HG03064 (cell line): ENCODE results near the gene EDDM3A.
"Not testable (repeated sequence)": the region's sequence is repeated elsewhere in the genome, so short reads cannot be mapped to it uniquely, and the experiment has no call there.

Experiments
- ATAC-seq: cut with Tn5 transposase; IDR thresholded peaks from one replicate; pipeline ENCODE4 v1.9.1; 2021; ENCODE audit warnings: low read depth; ENCODE audit not compliant: unreplicated experiment

Gene EDDM3A

DNA sequence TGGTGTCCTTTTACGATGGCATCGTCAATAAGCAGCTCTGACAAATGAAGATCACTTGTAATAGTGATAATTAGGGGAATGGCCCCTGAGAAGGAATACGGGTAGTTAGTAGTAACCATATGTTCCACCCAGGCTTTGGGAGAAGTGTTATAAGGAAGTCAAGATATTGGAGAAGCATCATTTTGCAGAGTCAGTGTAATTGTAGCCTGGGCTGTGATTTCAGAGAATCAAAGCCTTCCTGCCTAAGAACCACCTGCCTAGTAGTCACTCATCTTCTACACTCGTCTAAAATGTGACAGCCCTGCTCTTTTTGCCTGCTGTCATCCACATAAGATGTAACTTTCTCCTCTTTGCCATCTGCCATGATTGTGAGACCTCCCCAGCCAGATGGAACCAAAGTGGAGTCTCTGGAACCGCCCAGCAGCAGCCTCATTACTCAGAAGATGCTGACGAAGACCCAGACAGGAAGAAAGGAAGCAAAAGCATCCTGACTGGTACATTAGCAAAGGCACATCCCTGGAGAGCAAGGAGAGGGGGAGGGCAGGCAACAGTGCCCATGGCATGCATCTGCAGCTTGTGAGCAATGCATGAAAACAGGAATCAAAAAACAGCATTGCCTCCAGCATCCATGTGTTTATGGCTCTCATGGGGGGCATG is 12.6 kb upstream of the EDDM3A start:
- ATAC-seq, result no peak

DNA sequence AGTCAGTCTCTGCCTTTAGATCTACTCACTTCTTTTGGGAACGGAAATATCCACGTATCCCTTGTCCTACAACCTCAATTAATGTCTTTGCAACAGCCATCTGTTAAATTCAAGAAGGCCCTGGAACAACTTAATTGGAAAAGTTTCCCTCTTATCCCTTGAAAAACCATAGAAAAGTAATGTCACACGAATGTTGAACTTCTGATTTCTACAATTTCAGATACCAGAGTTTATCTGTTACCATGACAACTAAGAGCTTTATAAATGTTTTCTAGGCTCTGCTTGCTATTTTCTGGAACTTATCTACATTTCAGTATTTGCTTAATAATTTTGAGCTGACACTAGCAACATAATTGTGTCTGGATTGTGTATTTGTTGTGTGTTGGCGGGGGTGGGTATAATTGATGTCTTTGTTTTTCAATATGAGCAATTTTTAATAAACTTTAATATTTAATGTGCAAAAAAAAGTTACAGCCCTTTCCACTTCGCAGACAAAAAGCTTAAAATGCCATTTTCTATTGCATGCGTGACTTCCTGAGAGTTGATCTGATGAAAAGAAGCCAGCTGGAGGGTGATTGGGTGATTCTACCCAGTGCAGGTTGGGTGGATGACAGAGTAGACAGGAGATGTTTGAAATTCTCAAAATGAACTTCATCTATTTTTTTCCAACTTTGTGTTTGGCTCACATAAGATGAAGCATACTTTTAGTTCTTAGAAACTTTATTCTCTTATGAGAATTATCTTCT is 11.8 kb upstream of the EDDM3A start:
- ATAC-seq, result no peak

DNA sequence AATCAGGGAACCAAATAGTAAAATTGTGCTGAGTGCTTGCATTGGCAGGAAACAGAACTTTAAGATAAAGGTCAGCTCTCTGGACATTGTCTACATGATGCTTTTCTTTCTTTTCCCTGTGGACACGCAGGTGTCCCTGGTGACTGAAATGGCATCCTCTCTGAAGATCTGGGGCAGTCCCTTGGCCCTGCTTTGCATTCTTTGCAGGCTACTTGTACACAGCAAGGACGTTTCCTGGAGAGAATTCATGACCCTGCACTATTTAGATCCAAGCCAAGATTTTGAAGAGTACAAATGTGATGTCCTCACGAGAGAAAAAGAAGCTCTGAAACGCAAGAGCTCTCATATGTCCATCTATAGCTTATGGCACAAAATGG is 11.3 kb upstream of the EDDM3A start:
- no peak for ATAC-seq

DNA sequence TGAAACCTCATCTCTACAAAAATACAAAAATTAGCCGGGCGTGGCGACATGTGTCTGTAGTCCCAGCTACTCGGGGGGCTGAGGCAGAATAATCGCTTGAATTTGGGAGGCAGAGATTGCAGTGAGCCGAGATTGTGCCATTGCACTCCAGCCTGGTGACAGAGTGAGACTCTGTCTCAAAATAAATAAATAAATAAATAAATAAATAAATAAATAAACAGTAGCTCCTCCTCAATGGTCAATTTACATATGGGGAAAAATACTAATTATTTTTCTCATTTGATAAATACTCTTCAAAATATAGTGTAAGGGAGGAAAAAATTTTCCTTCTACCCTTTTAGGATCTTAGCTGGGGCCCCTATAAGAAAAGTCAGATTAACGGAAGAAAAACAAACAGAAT is 7.4 kb upstream of the EDDM3A start:
- ATAC-seq, result not testable (repeated sequence)

DNA sequence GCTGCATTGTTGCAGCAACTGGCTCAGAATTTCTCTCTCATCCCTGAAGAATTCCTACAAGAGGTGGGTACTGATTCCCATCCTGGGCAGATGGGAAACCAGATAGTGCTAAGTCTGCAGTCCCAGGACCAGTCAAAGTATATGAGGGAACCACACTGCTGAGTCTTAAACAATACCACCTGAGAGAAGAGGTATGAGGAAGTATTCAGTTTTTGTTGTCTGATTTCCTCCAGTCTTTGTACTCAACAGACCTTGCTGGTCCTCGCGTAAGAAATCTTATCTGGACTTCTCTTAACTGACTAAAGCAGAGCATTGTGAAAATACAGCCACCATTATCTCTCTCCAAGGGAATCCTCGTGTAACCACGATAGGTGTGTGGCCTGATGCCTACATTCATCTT is 3.6 kb upstream of the EDDM3A start:
- ATAC-seq, result no peak

DNA sequence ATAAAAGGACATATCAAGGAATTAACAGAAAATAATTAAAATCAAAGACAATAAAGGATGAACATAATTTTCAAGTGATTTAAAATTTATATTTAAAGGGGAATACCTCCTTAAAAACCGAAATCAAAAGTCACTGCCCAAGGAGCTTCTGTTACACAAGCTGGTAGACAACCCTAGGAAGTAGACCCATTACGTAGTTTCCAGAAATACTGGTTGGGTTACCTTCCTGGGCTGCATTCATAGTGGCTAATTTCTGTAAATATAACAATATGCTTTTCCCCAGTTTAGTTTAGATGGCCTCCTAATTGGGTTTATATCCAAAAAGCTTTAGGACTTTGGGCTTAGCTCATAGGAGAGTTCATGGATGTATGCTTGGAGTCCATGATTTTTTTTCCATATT is 2.1 kb upstream of the EDDM3A start:
- no peak for ATAC-seq

DNA sequence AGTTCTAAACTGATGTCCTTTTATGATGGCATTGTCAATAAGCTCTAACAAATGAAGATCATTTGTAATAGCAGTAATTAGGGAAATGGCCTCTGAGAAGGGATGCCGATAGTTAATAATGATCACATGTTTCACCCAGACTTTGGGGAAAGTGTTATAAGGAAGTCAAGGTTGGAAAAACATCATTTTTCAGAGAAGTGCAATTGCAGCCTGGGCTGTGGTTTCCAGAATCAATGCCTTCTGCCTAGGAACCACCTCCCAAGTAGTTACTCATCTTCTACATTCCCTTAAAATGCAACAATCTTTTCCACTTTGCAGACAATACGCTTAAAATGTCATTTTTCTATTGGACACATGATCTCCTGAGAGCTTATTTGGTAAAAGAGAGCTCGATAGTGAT is 879 bp downstream of the EDDM3A start:
- no peak for ATAC-seq

DNA sequence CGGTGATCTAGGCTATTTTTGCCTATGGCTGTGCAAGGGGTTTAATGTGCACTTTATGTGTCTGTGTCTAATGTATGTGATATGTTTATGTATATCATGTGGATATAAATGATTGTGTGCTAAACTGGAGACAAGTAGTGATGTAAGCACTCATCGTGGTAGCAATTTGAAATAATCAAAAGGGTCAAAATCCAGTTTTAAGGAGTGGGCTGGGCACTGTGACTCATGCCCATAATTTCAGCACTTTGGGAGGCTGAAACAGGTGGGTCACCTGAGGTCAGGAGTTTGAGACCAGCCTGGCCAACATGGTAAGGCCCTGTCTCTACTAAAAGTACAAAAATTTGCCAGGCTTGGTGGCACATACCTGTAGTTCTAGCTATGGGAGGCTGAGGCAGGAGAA is 2.8 kb downstream of the EDDM3A start:
- no peak for ATAC-seq

DNA sequence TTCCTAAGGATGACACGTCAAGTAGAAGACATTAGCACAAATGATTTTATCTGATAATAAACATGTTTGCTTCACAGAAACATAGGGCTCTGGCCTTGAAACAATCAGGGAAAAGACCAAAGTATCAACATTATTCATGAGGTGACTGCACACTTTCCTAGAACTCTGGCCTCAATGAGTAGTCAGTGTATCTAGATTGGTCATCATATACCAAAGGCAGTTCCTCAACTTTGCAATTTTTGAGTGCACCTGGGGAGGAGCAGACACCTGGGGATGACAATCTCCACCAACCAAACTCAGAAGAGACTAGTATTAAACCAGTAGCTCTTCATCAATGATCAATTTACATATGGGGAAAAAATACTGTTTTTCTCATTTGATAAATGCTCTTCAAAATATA is 4.5 kb downstream of the EDDM3A start:
- ATAC-seq, result no peak

DNA sequence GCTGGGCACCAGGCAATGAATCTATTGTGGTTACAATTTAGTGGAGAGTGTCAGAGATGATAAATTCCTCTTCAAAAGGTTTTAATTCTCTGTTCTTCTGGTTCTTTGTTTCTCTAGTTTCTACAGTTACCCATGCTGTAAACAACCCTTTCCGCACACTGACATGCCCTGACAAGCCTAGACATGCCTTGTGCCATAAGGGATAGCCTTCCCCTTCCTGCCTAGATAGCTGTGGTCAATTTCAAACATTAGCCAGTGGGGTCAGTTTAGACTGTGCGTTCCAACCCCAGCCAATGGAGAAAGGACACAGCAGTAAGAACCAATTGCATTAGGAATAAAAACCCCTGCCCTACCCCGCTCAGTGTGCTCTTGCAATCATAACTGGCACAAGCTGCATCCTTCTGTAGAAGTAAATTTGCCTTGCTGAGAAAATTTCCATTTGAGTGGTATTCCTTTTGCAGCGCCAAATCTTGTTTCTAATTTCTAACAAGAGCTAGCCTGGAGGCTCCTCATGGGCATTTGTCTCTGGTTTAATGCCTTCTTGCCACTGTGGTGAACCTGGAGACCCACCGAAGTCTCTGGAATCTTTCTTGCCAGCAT is 6.4 kb downstream of the EDDM3A start:
- ATAC-seq, result no peak

DNA sequence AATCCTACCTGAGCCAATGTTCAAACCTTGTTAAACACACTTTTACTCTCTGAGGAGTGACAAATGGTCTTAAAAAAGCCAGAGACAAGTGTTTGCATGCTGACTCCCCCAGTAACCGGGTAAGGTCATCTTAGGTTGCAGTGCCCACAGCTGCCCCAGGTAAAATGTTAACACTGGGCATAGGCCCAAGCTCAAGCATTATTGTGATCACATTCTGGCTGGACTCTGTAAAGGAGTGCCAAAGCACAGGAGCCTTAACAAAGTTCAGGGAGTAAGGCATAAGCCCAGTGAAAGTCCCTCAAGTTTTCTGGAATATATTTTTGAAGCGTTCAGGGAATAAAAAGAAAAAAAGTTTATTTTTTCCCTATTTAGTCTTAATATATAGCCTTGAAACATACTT is 8.6 kb downstream of the EDDM3A start:
- no peak for ATAC-seq

DNA sequence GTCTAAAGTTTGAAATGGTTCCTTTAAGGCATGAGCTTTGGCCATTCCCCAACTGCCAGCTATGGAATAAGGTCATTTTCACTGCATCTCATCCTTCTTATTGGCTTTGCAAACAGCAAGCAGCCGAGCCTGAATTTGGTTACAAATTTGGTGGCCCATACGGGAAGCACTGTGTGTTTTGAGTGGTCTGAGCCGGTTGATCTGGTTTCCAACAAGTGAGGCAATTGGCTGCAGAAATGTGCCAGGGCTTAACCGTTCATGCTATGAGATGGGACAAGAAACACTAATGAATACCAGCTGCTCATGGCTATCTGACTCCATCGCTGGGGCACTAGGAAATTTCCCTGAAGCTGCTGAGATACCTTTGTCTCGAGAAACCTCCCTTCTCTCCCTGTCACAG is 9.3 kb downstream of the EDDM3A start:
- no peak for ATAC-seq

DNA sequence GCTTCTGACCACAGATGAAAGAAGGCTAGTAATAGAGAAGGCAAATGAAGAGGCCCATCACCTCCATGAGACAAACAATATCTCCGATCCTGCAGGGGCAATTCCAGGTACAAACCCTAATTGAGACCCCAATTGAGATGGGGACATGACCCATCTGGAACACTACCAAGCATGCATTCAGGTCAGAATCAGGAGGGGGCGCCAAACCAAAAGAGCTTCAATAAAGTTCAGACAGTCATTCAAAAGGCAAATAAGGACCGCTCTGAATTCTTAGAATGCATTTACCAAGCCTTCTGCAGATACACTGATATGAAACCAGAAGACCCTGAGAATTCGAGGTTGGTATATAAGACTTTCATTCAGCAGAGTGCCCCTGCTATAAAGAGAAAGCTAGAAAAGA is 12.3 kb downstream of the EDDM3A start:
- ATAC-seq, result no peak

DNA sequence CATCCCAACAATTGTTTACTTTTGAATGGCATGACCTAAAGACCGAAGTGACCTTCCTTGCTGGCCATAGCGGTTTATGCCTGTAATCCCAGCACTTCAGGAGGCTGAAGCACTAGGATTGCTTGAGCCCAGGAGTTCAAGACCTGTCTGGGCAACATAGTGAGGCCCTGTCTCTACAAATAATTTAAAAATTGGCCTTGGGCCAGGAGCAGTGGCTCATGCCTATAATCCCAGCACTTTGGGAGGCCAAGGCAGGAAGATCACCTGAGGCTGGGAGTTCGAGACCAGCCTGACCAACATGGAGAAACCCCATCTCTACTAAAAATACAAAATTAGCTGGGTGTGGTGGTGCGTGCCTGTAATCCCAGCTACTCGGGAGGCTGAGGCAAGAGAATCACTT is 13.8 kb downstream of the EDDM3A start:
- not testable (repeated sequence) for ATAC-seq

DNA sequence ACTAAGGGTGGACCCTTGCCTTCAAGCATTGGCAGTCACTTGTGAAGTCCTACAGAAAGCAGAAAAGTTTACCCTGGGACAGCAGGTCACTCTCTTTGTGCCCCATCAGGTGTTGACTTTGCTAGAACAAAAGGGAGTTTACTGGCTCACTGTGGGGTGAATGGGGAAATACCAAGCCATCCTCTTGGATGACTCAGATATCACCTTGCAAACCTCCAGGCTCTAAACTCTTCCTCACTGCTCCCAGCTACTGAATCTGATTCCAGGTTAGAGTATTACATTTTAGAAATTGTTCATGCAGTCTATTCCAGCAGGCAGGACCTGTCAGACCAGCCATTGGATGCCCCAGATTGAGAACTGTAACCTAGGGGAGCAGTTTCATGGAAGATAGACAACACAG is 15.3 kb downstream of the EDDM3A start:
- no peak for ATAC-seq

DNA sequence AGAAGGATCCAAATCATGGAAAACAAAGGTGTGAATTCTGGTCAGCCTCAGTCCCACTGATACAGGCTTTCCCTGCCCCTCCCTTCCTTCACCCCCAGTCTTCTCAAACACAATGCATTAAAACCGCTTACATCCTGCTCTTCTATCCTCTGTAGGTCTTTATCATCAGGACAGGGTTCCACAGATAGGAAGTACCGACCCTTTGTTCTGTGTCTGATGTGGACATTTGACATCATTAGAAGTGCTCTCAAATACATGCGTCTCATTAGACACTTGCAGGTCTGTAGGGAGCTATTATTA is 22.9 kb downstream of the EDDM3A start:
- no peak for ATAC-seq

DNA sequence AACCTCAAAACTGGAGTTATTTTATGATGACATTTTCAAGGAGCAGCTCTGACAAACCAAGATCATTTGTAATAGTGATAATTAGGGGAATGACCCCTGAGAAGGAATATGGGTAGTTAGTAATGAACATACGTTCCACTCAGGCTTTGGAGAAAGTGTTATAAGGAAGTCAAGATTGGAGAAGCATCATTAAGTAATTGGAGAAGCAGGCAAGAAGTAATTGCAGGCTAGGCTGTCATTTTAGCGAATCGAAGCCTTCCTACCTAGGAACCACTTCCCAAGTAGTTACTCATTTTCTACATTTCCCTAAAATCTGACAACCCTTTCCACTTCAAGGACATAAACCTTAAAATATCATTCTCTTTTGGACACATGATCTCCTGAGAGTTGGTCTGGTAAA is 23.7 kb downstream of the EDDM3A start:
- ATAC-seq, result no peak

DNA sequence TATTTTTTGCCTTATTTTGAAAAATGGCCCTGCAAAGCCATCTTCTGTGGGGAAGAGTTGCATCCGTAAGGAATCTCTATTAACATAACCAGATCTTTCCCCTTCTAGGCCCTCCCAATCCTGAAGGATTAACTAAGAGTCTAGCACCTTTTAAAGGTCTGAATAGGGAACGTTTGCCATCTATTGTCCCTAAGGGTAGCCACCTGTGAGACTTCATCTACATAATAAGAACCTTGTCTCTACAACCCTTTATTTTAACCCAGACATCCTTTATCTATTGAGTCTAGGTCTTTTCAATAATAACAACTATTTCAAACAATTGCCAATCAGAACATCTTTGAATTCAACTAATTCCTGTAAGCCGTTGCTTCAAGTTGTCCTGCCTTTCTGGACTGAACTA is 27.0 kb downstream of the EDDM3A start:
- ATAC-seq, result no peak

DNA sequence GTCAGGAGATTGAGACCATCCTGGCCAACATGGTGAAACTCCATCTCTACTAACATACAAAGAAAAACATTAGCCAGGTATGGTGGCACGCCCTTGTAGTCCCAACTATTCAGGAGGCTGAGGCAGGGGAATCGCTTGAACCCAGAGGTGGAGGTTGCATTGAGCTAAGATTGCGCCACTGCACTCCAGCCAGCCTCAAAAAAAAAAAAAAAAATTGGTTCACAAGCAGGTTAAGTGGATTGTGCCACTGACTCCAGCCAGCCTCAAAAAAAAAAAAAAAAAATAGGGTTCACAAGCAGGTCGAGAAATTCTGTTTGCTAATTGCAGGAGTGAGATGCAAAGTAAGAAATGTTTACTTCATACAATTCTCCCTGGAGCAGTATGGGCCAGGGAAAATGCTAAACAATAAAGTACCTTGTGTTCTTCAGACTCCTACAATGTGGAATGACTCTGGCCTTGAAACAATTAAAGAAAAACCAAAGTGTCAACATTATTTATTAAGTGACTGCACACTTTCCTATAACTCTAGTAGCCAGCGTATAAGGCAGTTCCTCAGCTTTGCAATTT is 28.7 kb downstream of the EDDM3A start:
- no peak for ATAC-seq

DNA sequence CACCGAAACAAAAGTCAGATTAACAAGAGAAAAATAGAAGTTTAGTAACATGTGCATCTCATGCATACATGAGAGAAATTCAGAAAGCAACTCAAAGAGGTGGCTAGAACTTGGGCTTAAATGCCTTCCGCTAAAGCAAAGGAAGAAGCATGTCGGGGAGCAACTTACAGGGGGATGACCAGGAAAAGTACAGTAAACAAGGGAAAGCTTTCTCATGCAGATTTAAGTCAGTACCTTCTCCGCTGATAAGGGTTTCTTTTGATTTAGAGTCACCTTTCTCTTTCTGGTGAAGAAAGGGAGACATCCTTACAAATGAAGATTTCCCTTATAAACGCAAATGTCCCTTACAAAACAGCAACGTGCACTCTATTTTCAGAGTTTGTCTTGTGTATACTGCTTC is 29.4 kb downstream of the EDDM3A start:
- no peak for ATAC-seq

DNA sequence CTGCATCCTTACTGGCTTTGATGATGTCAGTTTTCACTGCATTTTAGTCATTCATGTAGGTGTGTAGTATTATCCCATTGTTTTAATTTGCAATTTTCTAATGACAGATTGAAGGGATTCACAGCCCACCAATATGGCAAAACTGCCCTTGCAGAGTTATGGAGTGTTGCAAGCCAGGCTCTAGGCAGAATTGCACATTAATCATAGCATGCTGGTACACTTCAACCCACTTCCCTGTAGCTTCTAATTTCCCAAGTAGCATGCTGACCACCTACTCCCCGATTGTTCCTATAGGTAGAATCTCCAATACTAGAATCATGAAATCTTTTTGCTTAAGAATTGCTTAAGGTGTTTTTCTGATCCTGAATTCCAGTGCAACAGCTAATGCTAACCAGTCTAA is 30.2 kb downstream of the EDDM3A start:
- no peak for ATAC-seq

DNA sequence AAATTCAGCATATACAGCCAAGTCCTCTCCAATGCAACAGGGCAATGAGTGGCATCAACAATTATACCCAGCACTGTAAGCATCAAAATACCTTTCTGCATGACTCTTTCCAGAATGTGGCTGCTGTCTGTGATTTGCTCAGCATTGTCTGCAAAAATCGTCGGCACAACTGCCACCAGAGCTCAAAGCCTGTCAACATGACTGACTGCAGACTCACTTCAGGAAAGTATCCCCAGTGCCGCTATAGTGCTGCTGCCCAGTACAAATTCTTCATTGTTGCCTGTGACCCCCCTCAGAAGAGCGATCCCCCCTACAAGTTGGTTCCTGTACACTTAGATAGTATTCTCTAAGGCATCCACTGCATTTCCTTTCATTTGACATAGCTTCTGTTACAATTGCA is 36.1 kb downstream of the EDDM3A start:
- ATAC-seq, result no peak
